CD4-positive, alpha-beta T cell (primary cell): ENCODE data around the gene SATB2. TPM values are rescaled to one million over a fixed set of nuclear protein-coding genes. Genes with fewer than 3 reads are reported as not detected.

Experiments used
- ATAC-seq: fragments of 200-7000 bp; cut with Tn5 transposase; one replicate; pipeline ENCODE4 v1.10.0; 2022; ENCODE audit warnings: mild to moderate bottlenecking; ENCODE audit not compliant: poor library complexity
- CTCF ChIA-PET: fragments of 350-600 bp; sonication (Branson Sonifier 250); formaldehyde crosslinking; loops from one replicate; lab custom pipeline; 2021; ENCODE audit warnings: antibody characterized with exemption, inconsistent platforms; lab: Charles Lee
- POLR2A ChIA-PET: fragments of 350-600 bp; sonication (Branson Sonifier 250); formaldehyde crosslinking; loops from one replicate; lab custom pipeline; 2021; ENCODE audit warnings: antibody characterized with exemption, inconsistent platforms; lab: Charles Lee
- DNase-seq, 14 experiments: peaks; one replicate each; pipeline ENCODE4 v3.0.0-alpha.2; 2013 to 2020; ENCODE audit warnings: mixed read lengths in 2 of 14
- H3K27ac ChIP-seq, 2 donors: one replicate each; pipeline versions ENCODE4 v1.5.1 to v1.7.0; 2013; ENCODE audit warnings: low read length in 2 of 2, low read depth in 1 of 2, mild to moderate bottlenecking in 1 of 2
- H3K27me3 ChIP-seq, 2 experiments: 1 replicate in 1 of 2; 2 replicates in 1 of 2; pipeline versions ENCODE4 v1.6.1 to v1.7.0; 2013; ENCODE audit warnings: low read length in 2 of 2, control low read depth in 1 of 2, mild to moderate bottlenecking in 1 of 2, moderate library complexity in 1 of 2; ENCODE audit not compliant: insufficient read depth in 2 of 2, control insufficient read depth in 1 of 2
- H3K36me3 ChIP-seq: one replicate; pipeline ENCODE4 v1.6.1; 2013; ENCODE audit warnings: low read length, control low read depth; ENCODE audit not compliant: insufficient read depth
- H3K4me1 ChIP-seq: one replicate; pipeline ENCODE4 v1.6.1; 2013; ENCODE audit warnings: low read length, control low read depth; ENCODE audit not compliant: insufficient read depth
- H3K4me3 ChIP-seq: one replicate; pipeline ENCODE4 v1.5.1; 2013; ENCODE audit warnings: mild to moderate bottlenecking, low read length, moderate library complexity
- H3K9me3 ChIP-seq, 2 experiments: 1 replicate in 1 of 2; 2 replicates in 1 of 2; pipeline versions ENCODE4 v1.6.1 to v1.7.0; 2013; ENCODE audit warnings: low read length in 2 of 2, mild to moderate bottlenecking in 2 of 2, control low read depth in 1 of 2, moderate library complexity in 1 of 2; ENCODE audit not compliant: control insufficient read depth in 1 of 2, insufficient read depth in 1 of 2
- H3K27ac Mint-ChIP-seq: one replicate; pipeline ENCODE4 v1.8.0; 2020; ENCODE audit warnings: mixed read lengths
- H3K27me3 Mint-ChIP-seq: one replicate; pipeline ENCODE4 v1.8.0; 2021; ENCODE audit warnings: mixed read lengths
- H3K36me3 Mint-ChIP-seq: one replicate; pipeline ENCODE4 v1.8.0; 2021; ENCODE audit warnings: low read depth, mixed read lengths
- H3K4me1 Mint-ChIP-seq: one replicate; pipeline ENCODE4 v1.8.0; 2021; ENCODE audit warnings: low read depth, mixed read lengths
- H3K4me3 Mint-ChIP-seq: one replicate; pipeline ENCODE4 v1.8.0; 2020; ENCODE audit warnings: mild to moderate bottlenecking, mixed read lengths
- H3K9me3 Mint-ChIP-seq: one replicate; pipeline ENCODE4 v1.8.0; 2020; ENCODE audit warnings: mixed read lengths
- intact Hi-C, 2 experiments: fragments of 100-400 bp; cut with DNase I in 1 of 2; cut with micrococcal nuclease in 1 of 2; formaldehyde crosslinking; loops; one replicate each; pipeline versions ENCODE4 v1.15.1 to v1.9.0; 2023 to 2025; cut with DNase I, micrococcal nuclease
- total RNA-seq, 174 experiments: library from RNA in 2 of 174; stranded (reverse) in 2 of 174; gene quantifications; one replicate each; pipeline ENCODE4 v1.2.3 and lab custom pipeline; 2021 to 2026
- TF ChIP-seq, protein P1 (sequence below): fragments of 200-600 bp; IDR thresholded peaks from one replicate; pipeline ENCODE4 v1.8.0; 2022; ENCODE audit warnings: antibody characterized with exemption, mild to moderate bottlenecking

SATB2 gene
- total RNA-seq, 2 experiments from 2014 or later: not detected

DNA sequence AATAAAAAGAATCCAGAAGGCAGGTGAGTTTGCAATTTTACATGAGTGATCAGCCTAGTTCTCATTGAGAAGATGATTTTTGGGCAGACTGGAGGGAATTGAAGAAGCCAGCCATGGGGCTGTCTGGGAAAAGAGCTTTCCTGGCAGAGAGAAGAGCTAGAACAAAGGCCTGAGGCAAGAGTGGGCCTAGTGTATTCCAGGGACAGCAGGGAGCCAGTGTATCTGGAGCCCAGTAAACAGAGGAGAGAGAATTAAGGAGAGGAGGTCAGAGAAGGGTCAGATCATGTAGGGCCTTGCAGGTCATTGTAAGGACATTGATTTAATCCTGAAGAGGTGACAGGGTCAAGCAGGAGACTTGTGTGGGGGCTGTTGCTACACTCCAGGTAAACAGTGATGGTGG, 195.8 kb downstream of the SATB2 start:
- Histone ChIP-seq H3K4me1 (no peaks in the 10 kb centered on the region), H3K27ac (no peak overlapping the region), H3K4me3 (no peak overlapping the region), H3K27me3 (no peaks in the 10 kb centered on the region), H3K9me3 (peaks cover 7 to 9% of the 10 kb centered on the region in 2 experiments), H3K36me3 (no peaks in the 10 kb centered on the region)
- H3K4me1 Mint-ChIP-seq: no peaks in the 10 kb centered on the region
- POLR2A ChIA-PET: no interaction called here
- H3K9me3 Mint-ChIP-seq: peaks cover 36% of the 10 kb centered on the region
- no peaks in the 10 kb centered on the region for H3K27me3 Mint-ChIP-seq
- CTCF ChIA-PET: no interaction called here
- no peak overlapping the region for H3K27ac Mint-ChIP-seq
- TF ChIP-seq, protein P1, sequence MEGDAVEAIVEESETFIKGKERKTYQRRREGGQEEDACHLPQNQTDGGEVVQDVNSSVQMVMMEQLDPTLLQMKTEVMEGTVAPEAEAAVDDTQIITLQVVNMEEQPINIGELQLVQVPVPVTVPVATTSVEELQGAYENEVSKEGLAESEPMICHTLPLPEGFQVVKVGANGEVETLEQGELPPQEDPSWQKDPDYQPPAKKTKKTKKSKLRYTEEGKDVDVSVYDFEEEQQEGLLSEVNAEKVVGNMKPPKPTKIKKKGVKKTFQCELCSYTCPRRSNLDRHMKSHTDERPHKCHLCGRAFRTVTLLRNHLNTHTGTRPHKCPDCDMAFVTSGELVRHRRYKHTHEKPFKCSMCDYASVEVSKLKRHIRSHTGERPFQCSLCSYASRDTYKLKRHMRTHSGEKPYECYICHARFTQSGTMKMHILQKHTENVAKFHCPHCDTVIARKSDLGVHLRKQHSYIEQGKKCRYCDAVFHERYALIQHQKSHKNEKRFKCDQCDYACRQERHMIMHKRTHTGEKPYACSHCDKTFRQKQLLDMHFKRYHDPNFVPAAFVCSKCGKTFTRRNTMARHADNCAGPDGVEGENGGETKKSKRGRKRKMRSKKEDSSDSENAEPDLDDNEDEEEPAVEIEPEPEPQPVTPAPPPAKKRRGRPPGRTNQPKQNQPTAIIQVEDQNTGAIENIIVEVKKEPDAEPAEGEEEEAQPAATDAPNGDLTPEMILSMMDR: no peak
- ATAC-seq (no peak), DNase-seq (no peak)
- H3K36me3 Mint-ChIP-seq: peaks cover 5% of the 10 kb centered on the region
- intact Hi-C loops: no loop called here
- no peak overlapping the region for H3K4me3 Mint-ChIP-seq

DNA sequence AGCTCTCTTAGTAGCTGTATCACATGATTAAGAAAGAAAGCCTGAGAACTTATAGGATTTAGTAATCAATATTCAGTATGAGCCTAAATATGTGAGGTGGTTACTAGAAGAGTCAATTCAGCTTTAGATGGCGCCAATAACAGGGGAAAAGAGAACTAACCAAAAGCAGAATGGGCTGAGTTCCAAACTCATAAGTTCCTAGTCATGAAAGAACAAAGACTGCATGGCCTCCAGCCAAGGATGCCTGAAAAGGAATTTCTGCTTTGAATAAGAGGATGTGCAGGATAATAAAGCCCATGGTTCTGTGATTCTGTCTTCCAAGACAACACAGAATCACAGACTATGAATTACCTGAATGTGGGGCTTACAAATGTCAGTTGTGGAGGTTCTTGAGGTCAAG, 196.5 kb downstream of the SATB2 start:
- intact Hi-C loops: no loop called here
- H3K9me3 Mint-ChIP-seq: peaks cover 34% of the 10 kb centered on the region
- ChIA-PET CTCF (no interaction called here), POLR2A (no interaction called here)
- Histone ChIP-seq H3K36me3 (no peaks in the 10 kb centered on the region), H3K9me3 (peaks cover 7 to 9% of the 10 kb centered on the region in 2 experiments), H3K4me1 (no peaks in the 10 kb centered on the region), H3K27ac (no peak overlapping the region), H3K27me3 (no peaks in the 10 kb centered on the region), H3K4me3 (no peak overlapping the region)
- no peaks in the 10 kb centered on the region for H3K4me1 Mint-ChIP-seq
- TF ChIP-seq, protein P1: no peak
- no peak overlapping the region for H3K27ac Mint-ChIP-seq
- H3K4me3 Mint-ChIP-seq: no peak overlapping the region
- no peaks in the 10 kb centered on the region for H3K27me3 Mint-ChIP-seq
- H3K36me3 Mint-ChIP-seq: peaks cover 5% of the 10 kb centered on the region
- no peak for ATAC-seq
- DNase-seq: no peak

DNA sequence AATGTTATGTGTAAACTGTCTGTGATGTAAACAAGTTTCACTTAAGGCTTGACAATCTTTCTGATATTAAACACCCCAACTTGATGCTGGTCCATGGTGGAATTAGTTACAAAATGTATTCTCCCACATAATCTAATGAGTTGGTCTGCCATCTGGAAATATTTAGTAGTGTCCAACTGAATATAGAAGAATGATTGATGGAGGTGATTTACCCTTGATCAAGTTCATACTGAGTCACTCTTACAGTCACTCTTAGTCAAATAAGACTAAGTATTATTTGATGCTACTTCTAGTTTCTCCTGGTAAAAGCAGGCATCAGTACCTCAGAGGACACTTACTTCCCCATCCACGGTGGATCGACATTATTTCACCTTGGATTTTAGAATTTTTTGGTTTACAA, 198.1 kb downstream of the SATB2 start:
- no peak overlapping the region for H3K4me3 ChIP-seq
- H3K27ac Mint-ChIP-seq: no peak overlapping the region
- H3K27me3 ChIP-seq: no peaks in the 10 kb centered on the region
- no peaks in the 10 kb centered on the region for H3K36me3 ChIP-seq
- H3K4me1 Mint-ChIP-seq: no peaks in the 10 kb centered on the region
- TF ChIP-seq, protein P1: no peak
- peaks cover 26% of the 10 kb centered on the region for H3K9me3 Mint-ChIP-seq
- no peaks in the 10 kb centered on the region for H3K27me3 Mint-ChIP-seq
- DNase-seq (no peak), ATAC-seq (no peak)
- no peak overlapping the region for H3K27ac ChIP-seq
- intact Hi-C loops: no loop called here
- peaks cover 5% of the 10 kb centered on the region for H3K36me3 Mint-ChIP-seq
- no peaks in the 10 kb centered on the region for H3K4me1 ChIP-seq
- no peak overlapping the region for H3K4me3 Mint-ChIP-seq
- H3K9me3 ChIP-seq: peaks cover 6 to 7% of the 10 kb centered on the region in 2 experiments
- CTCF ChIA-PET: no interaction called here
- POLR2A ChIA-PET: no interaction called here
